HepG2 (cell line): Measurements from ENCODE around the gene SRRM3.
"Not testable (repeated sequence)": the region's sequence is repeated elsewhere in the genome, so short reads cannot be mapped to it uniquely, and the experiment has no call there.

ENCODE experiments used
- CTCF ChIP-seq: sonication (generic); formaldehyde crosslinking; IDR thresholded peaks from 2 replicates; pipeline ENCODE4 v1.5.0; 2020; ENCODE audit warnings: mild to moderate bottlenecking, missing genetic modification reagents, moderate library complexity
- FOXK1 ChIP-seq: sonication (generic); formaldehyde crosslinking; IDR thresholded peaks from 2 replicates; pipeline ENCODE4 v1.4.0; 2020; ENCODE audit warnings: low read depth, missing genetic modification reagents, borderline replicate concordance
- GMEB1 ChIP-seq: sonication (generic); formaldehyde crosslinking; IDR thresholded peaks from 2 replicates; pipeline ENCODE4 v1.5.1; 2020; ENCODE audit warnings: missing genetic modification reagents, mild to moderate bottlenecking, borderline replicate concordance
- PBX3 ChIP-seq: sonication (generic); formaldehyde crosslinking; IDR thresholded peaks from 2 replicates; pipeline ENCODE4 v1.8.1; 2023; ENCODE audit warnings: missing genetic modification reagents, inconsistent platforms, borderline replicate concordance
- TAF1 ChIP-seq: sonication (generic); formaldehyde crosslinking; IDR thresholded peaks from 2 replicates; pipeline ENCODE4 v1.4.0; 2020; ENCODE audit warnings: missing genetic modification reagents
- UBTF ChIP-seq: sonication (generic); formaldehyde crosslinking; IDR thresholded peaks from 2 replicates; pipeline ENCODE4 v1.4.0; 2020; ENCODE audit warnings: mild to moderate bottlenecking, missing genetic modification reagents

- TF ChIP-seq CTCF (CRISPR knock-in tag); FOXK1; GMEB1 (CRISPR knock-in tag); PBX3; TAF1 (CRISPR knock-in tag); UBTF (CRISPR knock-in tag): not testable (repeated sequence)
Measured at GRCh38 chr7:76309341-76310101, 107.8 kb downstream of the SRRM3 start.
